ENCODE data around the gene EIF4B. TPM values are rescaled to one million over a fixed set of nuclear protein-coding genes. Genes with fewer than 3 reads are reported as not detected.

The EIF4B gene
- total RNA-seq, 1 donor from 2014 or later = 526 TPM

- Histone ChIP-seq H3K4me3 (ENCODE audit: low read depth, low read length) (no peak overlapping the region), H3K36me3 (ENCODE audit: control insufficient read depth, insufficient read depth, low read length) (no peaks in the 10 kb centered on the region), H3K27me3 (ENCODE audit: control insufficient read depth, insufficient read depth, low read length) (no peaks in the 10 kb centered on the region)
- TF ChIP-seq CTCF (IDR thresholded peaks at IDR 0.05; ENCODE audit: insufficient read depth, low read length, poor library complexity, severe bottlenecking) = no peak
- no peak for DNase-seq (ENCODE audit: low read depth)
Measured at GRCh38 chr12:52977170-52977569, 29.1 kb upstream of the EIF4B start.

GRCh38 chr12:52980096-52980649 is 26.1 kb upstream of the EIF4B start:
- TF ChIP-seq CTCF (IDR thresholded peaks at IDR 0.05; ENCODE audit: insufficient read depth, low read length, poor library complexity, severe bottlenecking) = no peak
- no peak for DNase-seq (ENCODE audit: low read depth)

GRCh38 chr12:52980650-52981423 is 25.4 kb upstream of the EIF4B start:
- H3K4me3 ChIP-seq (ENCODE audit: low read depth, low read length) = no peak overlapping the region
- no peaks in the 10 kb centered on the region for H3K36me3 ChIP-seq (ENCODE audit: control insufficient read depth, insufficient read depth, low read length)
- no peaks in the 10 kb centered on the region for H3K27me3 ChIP-seq (ENCODE audit: control insufficient read depth, insufficient read depth, low read length)
- peak; percentile 55 for DNase-seq (ENCODE audit: low read depth)
- peak; percentile 98 for TF ChIP-seq CTCF (IDR thresholded peaks at IDR 0.05; ENCODE audit: insufficient read depth, low read length, poor library complexity, severe bottlenecking)

More at GRCh38 chr12:52980096-52980649, 26.1 kb upstream of the EIF4B start:
- Histone ChIP-seq H3K27me3 (ENCODE audit: control insufficient read depth, insufficient read depth, low read length) (no peaks in the 10 kb centered on the region), H3K4me3 (ENCODE audit: low read depth, low read length) (no peak overlapping the region), H3K36me3 (ENCODE audit: control insufficient read depth, insufficient read depth, low read length) (no peaks in the 10 kb centered on the region)

- TF ChIP-seq CTCF (IDR thresholded peaks at IDR 0.05; ENCODE audit: insufficient read depth, low read length, poor library complexity, severe bottlenecking) = no peak
- DNase-seq (ENCODE audit: low read depth) = no peak
- Histone ChIP-seq H3K27me3 (ENCODE audit: control insufficient read depth, insufficient read depth, low read length) (no peaks in the 10 kb centered on the region), H3K36me3 (ENCODE audit: control insufficient read depth, insufficient read depth, low read length) (no peaks in the 10 kb centered on the region), H3K4me3 (ENCODE audit: low read depth, low read length) (no peak overlapping the region)
Measured at GRCh38 chr12:52984136-52984535, 22.1 kb upstream of the EIF4B start.

- Histone ChIP-seq H3K36me3 (ENCODE audit: control insufficient read depth, insufficient read depth, low read length) (no peaks in the 10 kb centered on the region), H3K4me3 (ENCODE audit: low read depth, low read length) (no peak overlapping the region), H3K27me3 (ENCODE audit: control insufficient read depth, insufficient read depth, low read length) (no peaks in the 10 kb centered on the region)
- DNase-seq (ENCODE audit: low read depth) = no peak
- TF ChIP-seq CTCF (IDR thresholded peaks at IDR 0.05; ENCODE audit: insufficient read depth, low read length, poor library complexity, severe bottlenecking) = no peak
Measured at GRCh38 chr12:52988898-52989297, 17.4 kb upstream of the EIF4B start.
